GM12878 (cell line): ENCODE data around the gene GDF15. TPM values are rescaled to one million over a fixed set of nuclear protein-coding genes. Genes with fewer than 3 reads are reported as not detected.

Experiments
- ATAC-seq: fragments of 200-7000 bp; cut with Tn5 transposase; 3 replicates; pipeline ENCODE4 v1.9.1; 2020; ENCODE audit warnings: mild to moderate bottlenecking, moderate library complexity
- BruUV-seq: library from RNA; stranded (reverse); fragments of 400-500 nt; replicated peaks from 2 replicates; lab custom pipeline; 2021; lab: Mats Ljungman, UMichigan
- CTCF ChIA-PET: fragments of 300-600 bp; sonication (Branson Sonifier 250); formaldehyde crosslinking; extraction: SDS; loops from one replicate; lab custom pipeline; 2021; ENCODE audit warnings: inconsistent platforms; lab: Yijun Ruan, JAX
- POLR2A ChIA-PET: fragments of 350-600 bp; formaldehyde crosslinking; extraction: SDS; loops from one replicate; lab custom pipeline; 2021; ENCODE audit warnings: inconsistent platforms; lab: Charles Lee
- RAD21 ChIA-PET: fragments of 300-600 bp; sonication (Branson Sonifier 250); formaldehyde crosslinking; loops from one replicate; lab custom pipeline; 2023; ENCODE audit warnings: antibody characterized with exemption; ENCODE audit not compliant: unreplicated experiment; lab: Charles Lee
- SMC1A ChIA-PET: fragments of 300-600 bp; sonication (Branson Sonifier 250); formaldehyde crosslinking; loops from one replicate; lab custom pipeline; 2023; ENCODE audit not compliant: unreplicated experiment, uncharacterized antibody; lab: Charles Lee
- DNase-seq: peaks from one replicate; pipeline ENCODE4 v3.0.0-alpha.2; 2011; ENCODE audit warnings: low read depth, low spot score
- FAIRE-seq: peaks from 3 replicates; lab custom pipeline; 2011; peaks lifted over from hg19 to GRCh38; lab: Jason Lieb, UNC
- H2AFZ ChIP-seq: 2 replicates; pipeline ENCODE4 v1.6.0; 2011; ENCODE audit warnings: low read depth, low read length, control low read depth; ENCODE audit not compliant: control insufficient read depth
- H3K27ac ChIP-seq: 2 replicates; pipeline ENCODE4 v1.5.1; 2011; ENCODE audit warnings: control low read depth; ENCODE audit not compliant: control insufficient read depth, insufficient read depth
- H3K27me3 ChIP-seq, 2 experiments: replicated peaks in 1 of 2; 2 replicates each; pipeline versions ENCODE4 v1.6.0 to v1.6.1; 2011; ENCODE audit warnings: low read length in 1 of 2; ENCODE audit not compliant: control insufficient read depth in 2 of 2, insufficient read depth in 2 of 2
- H3K36me3 ChIP-seq, 2 experiments: 2 replicates each; pipeline ENCODE4 v1.5.1; 2011; ENCODE audit warnings: low read length in 1 of 2; ENCODE audit not compliant: control insufficient read depth in 2 of 2, insufficient read depth in 2 of 2
- H3K4me1 ChIP-seq: 2 replicates; pipeline ENCODE4 v1.6.1; 2011; ENCODE audit warnings: mild to moderate bottlenecking, low read length, moderate library complexity, mixed read lengths; ENCODE audit not compliant: control insufficient read depth, insufficient read depth
- H3K4me2 ChIP-seq: 2 replicates; pipeline ENCODE4 v1.6.0; 2011; ENCODE audit warnings: control low read depth; ENCODE audit not compliant: control insufficient read depth, insufficient read depth
- H3K4me3 ChIP-seq: fragments of 200-600 bp; sonication (generic); 2 replicates; pipeline ENCODE4 v1.5.1; 2016
- H3K79me2 ChIP-seq: 2 replicates; pipeline ENCODE4 v1.6.0; 2011; ENCODE audit warnings: low read length; ENCODE audit not compliant: control insufficient read depth, insufficient read depth
- H3K9ac ChIP-seq: 2 replicates; pipeline ENCODE4 v1.8.0; 2011; ENCODE audit warnings: low read length, control low read depth, mixed read lengths; ENCODE audit not compliant: control insufficient read depth, insufficient read depth
- H3K9me3 ChIP-seq: replicated peaks from 3 replicates; pipeline ENCODE4 v1.5.1; 2011; ENCODE audit warnings: mild to moderate bottlenecking, low read length; ENCODE audit not compliant: control insufficient read depth, insufficient read depth
- H4K20me1 ChIP-seq: 2 replicates; pipeline ENCODE4 v1.6.0; 2011; ENCODE audit not compliant: control insufficient read depth, insufficient read depth
- EGR1 ChIP-seq, 2 experiments: IDR thresholded peaks; 1 replicate in 1 of 2; 2 replicates in 1 of 2; pipeline ENCODE4 v1.6.1; 2011 to 2012; ENCODE audit warnings: low read depth in 2 of 2, low read length in 2 of 2, borderline replicate concordance in 1 of 2, mild to moderate bottlenecking in 1 of 2, moderate library complexity in 1 of 2
- ELK1 ChIP-seq: IDR thresholded peaks from 2 replicates; pipeline ENCODE4 v1.6.1; 2012; ENCODE audit warnings: low read depth, low read length, improper control_type of control experiment
- ETV6 ChIP-seq, 2 experiments: fragments of 450-650 bp in 1 of 2; IDR thresholded peaks in 1 of 2; conservative IDR thresholded peaks in 1 of 2; 2 replicates each; pipeline ENCODE4 v1.6.1; 2014; ENCODE audit warnings: antibody characterized with exemption in 1 of 2, borderline replicate concordance in 1 of 2, low read depth in 1 of 2, mild to moderate bottlenecking in 1 of 2, moderate library complexity in 1 of 2
- MLLT1 ChIP-seq: fragments of 450-650 bp; IDR thresholded peaks from 2 replicates; pipeline ENCODE4 v1.6.1; 2016; ENCODE audit warnings: mild to moderate bottlenecking
- PAX5 ChIP-seq: IDR thresholded peaks from 2 replicates; pipeline ENCODE4 v1.6.1; 2011; ENCODE audit warnings: low read depth, low read length, borderline replicate concordance
- POLR2A ChIP-seq: IDR thresholded peaks from 2 replicates; pipeline ENCODE4 v1.6.1; 2011; ENCODE audit warnings: low read depth, mild to moderate bottlenecking, low read length
- RUNX3 ChIP-seq: IDR thresholded peaks from 2 replicates; pipeline ENCODE4 v1.6.1; 2012; ENCODE audit warnings: low read length, inconsistent platforms
- ZBTB33 ChIP-seq: fragments of 450-650 bp; IDR thresholded peaks from 2 replicates; pipeline ENCODE4 v1.6.1; 2017; ENCODE audit warnings: mild to moderate bottlenecking
- WGBS: methylation state at CpG from one replicate; pipeline ENCODE4 v1.1.6; 2016; ENCODE audit warnings: low lambda C conversion rate; ENCODE audit not compliant: insufficient replicate concordance, insufficient coverage; ENCODE audit errors: missing lambda C conversion rate; 5-methylcytosine and 5-hydroxymethylcytosine counted together
- in situ Hi-C: fragments of 300-500 bp; cut with MboI; formaldehyde crosslinking; loops from 9 replicates; pipeline ENCODE4 v1.14.3; 2018; ENCODE audit warnings: mixed read lengths
- intact Hi-C: fragments of 100-400 bp; cut with micrococcal nuclease; formaldehyde crosslinking; loops from one replicate; pipeline ENCODE4 v1.14.2; 2022; ENCODE audit not compliant: unreplicated experiment
- polyA plus RNA-seq, 11 experiments: library from polyadenylated mRNA; depleted of rRNA in 4 of 11; unstranded in 6 of 11; stranded (reverse) in 5 of 11; fragments of >200 nt; fragmentation: Nextera tagmentation in 4 of 11; fragmentation: Illumina TruSeq in 1 of 11; extraction: Ambion mirVana in 4 of 11; extraction: Trizol in 1 of 11; gene quantifications; 1 replicate in 1 of 11; 2 replicates in 10 of 11; pipeline versions ENCODE4 v1.2.1 to v1.2.3, GENCODE V29; 2011 to 2016; ENCODE audit warnings: inconsistent platforms in 2 of 11, missing spikeins in 2 of 11, low read depth in 1 of 11
- total RNA-seq, 4 experiments: library from RNA; depleted of rRNA in 3 of 4; stranded (reverse); fragments of >200 nt in 3 of 4; fragmentation: Illumina TruSeq in 1 of 4; extraction: Trizol in 1 of 4; gene quantifications; 2 replicates each; pipeline versions ENCODE4 v1.2.1 to v1.2.3, GENCODE V29; 2013 to 2021

GDF15 gene
- total and polyA plus RNA-seq, 10 of the 15 experiments (the other 5 are each of a cell fraction or from before 2014, with no cell fraction given), result 0.11 to 3.6 (median 1.6) TPM; not detected in 1

GRCh38 chr19:18366021-18366435, 19.9 kb upstream of the GDF15 start (continued):
- no peak for TF ChIP-seq ZBTB33

- no TSS peak for BruUV-seq
- Histone ChIP-seq H3K27ac (no peak overlapping the region), H3K9ac (no peak overlapping the region), H4K20me1 (no peaks in the 10 kb centered on the region), H3K4me2 (no peak overlapping the region), H3K36me3 (peaks cover 0 to 6% of the 10 kb centered on the region in 2 experiments; a peak in 3 of 4 replicates), H3K9me3 (no peaks in the 10 kb centered on the region; the same call in 2 of the 3 replicates), H3K4me1 (peaks cover 17% of the 10 kb centered on the region), H3K4me3 (no peak overlapping the region), H2AFZ (no peak overlapping the region), H3K27me3 (no peaks in the 10 kb centered on the region), H3K79me2 (no peaks in the 10 kb centered on the region)
- CTCF ChIA-PET, result no interaction called here
- SMC1A ChIA-PET, result interaction anchor here (1.0 kb wide), 1 partner anchor 8 kb away, joined by 3 read pairs; no protein-coding TSS in a partner anchor
- in situ Hi-C loops, result no loop called here
- RAD21 ChIA-PET, result no interaction called here
- no peak for TF ChIP-seq ETV6 (conservative IDR thresholded peaks at IDR 0.05 in 1 of 2, IDR thresholded peaks at IDR 0.05 in 1 of 2; ENCODE audit: borderline replicate concordance in 1 of 2, low read depth in 1 of 2)
- TF ChIP-seq EGR1 (IDR thresholded peaks at IDR 0.05; ENCODE audit: borderline replicate concordance in 1 of 2, low read depth in 2 of 2, low read length in 2 of 2), result no peak
- TF ChIP-seq MLLT1, result no peak
- no peak for TF ChIP-seq PAX5
- no peak for TF ChIP-seq ELK1
- TF ChIP-seq RUNX3, result no peak
- peak; percentile 24; the same call in 1 of the 2 replicates for TF ChIP-seq POLR2A
- ATAC-seq (no peak), FAIRE-seq (no peak), DNase-seq (no peak)
- POLR2A ChIA-PET, result interaction anchor here (0.6 to 1.4 kb wide), 2 partner anchors 9 to 103 kb away, joined by 3 to 5 read pairs; no protein-coding TSS in a partner anchor
- intact Hi-C loops, result no loop called here
- 83% methylated on average over 15 of the region's 15 CpGs for WGBS
Measured at GRCh38 chr19:18368504-18369222, 17.3 kb upstream of the GDF15 start.
